Subcutaneous adipose tissue (tissue), 4 donors: ENCODE measurements around the gene ELAVL1. TPM values are rescaled to one million over a fixed set of nuclear protein-coding genes. Genes with fewer than 3 reads are reported as not detected.

Experiments used
- CTCF ChIP-seq: fragments of 450-650 bp; IDR thresholded peaks from one replicate; pipeline ENCODE4 v1.5.1; 2016; ENCODE audit warnings: low read depth, mild to moderate bottlenecking, control low read depth, antibody characterized with exemption, moderate library complexity
- total RNA-seq, 4 donors: library from RNA; depleted of rRNA; stranded (reverse); fragments of >200 nt; gene quantifications; one replicate each; pipeline ENCODE4 v1.1.0, GENCODE V29; 2016

Gene ELAVL1
- total RNA-seq, 4 donors from 2014 or later = 17.8 to 30.7 (median 26.1) TPM

DNA sequence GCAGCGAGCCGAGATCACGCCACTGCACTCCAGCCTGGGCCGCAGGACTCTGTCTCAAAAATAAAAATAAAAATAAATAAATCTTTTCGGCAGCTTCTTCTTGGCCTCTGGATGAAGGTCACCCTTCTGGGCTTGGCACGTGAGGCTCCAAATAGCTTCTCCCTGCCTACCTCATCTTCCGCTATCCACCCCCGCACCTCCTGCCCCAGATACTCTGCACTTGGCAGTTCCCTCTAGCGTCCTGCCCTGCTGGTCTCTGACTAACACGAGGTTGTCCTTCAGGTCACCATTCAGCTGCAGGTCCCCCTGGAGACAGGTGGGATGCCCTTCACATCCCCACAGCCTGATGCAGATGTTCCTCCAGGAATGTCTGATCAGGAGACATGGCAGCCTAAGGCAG, 38.6 kb upstream of the ELAVL1 start:
- no peak for TF ChIP-seq CTCF

GRCh38 chr19:8042900-8043299, 37.5 kb upstream of the ELAVL1 start:
- TF ChIP-seq CTCF = no peak

DNA sequence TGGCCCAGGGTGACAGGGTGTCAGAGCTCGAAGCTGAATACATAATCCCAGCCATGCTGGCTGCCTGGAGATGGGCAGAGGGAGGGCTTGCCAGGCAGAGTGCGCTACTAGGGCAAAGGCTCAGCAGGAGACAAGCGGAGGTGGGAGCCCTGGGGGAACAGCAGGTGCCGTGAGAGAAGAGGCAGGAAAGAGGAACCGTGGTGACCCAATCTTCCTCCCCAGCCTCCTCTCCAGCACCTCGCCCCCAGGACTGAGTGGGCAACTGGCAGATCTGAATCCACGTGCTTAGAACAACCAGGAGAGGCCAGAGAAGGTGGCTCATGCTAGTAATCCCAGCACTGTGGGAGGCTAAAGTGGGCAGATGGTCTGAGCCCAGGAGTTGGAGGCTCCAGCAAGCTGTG, 36.1 kb upstream of the ELAVL1 start:
- TF ChIP-seq CTCF = no peak

DNA sequence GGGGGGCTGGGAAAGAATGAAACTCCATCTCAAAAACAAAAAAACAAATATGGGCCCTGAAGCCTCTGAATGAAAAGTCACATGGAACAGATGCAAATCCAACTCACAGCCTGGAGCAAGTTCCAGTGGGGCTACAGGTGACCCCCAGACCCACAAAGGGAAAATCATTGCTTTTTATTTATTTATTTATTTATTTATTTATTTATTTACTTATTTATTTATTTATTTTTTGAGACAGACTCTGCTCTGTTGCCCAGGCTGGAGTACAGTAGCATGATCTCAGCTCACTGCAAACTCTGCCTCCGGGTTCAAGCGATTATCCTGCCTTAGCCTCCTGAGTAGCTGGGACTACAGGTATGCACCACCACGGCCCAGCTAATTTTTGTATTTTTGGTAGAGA, 33.8 kb upstream of the ELAVL1 start:
- no peak for TF ChIP-seq CTCF

DNA sequence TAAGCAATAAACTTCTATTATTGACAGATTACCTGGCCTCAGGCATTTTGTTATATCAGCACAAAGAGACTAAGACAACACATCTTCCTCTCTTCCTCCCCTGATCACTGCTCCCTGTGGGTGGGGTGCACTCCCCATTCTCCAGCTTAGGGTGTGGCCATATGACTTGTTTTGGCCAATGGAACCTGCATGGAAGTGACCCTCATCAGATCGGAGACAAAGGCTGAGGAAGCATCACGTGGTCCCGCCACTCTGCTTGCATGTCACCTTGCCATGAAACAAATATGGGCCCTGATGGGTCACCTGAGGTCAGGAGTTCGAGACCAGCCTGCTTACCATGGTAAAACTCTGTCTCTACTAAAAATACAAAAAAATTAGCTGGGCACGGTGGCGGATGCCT, 33.4 kb upstream of the ELAVL1 start:
- TF ChIP-seq CTCF = no peak

DNA sequence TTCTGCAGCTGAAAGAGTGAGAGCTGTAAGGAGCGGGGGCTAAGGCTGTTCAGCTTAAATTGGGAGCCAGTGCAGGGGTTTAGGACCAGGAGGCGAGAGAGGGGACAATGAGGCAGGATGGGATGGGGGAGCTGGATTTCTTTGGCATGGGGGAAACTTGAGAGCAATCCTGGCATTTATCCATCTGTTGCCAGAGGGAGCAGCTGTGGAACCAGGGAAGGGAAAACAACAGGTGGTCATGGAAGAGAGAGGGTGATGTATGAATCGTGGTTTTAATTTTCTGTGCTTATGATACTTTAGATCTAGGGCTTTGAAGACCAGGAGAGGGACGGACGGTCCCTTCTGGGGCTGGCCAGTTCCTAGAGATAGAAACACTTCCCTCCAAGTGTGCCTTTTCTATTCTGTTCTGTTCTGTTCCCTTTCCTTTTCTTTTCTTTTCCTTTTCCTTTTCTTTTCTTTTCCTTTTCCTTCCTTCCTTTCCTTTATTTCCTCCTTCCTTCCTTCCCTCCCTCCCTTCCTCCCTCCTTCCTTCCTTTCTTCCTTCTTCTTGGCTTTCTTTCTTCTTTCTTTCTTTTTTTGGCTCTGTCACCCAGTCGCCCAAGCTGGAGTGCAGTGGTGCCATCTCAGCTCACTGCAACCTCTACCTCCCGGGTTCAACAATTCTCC, 31.1 kb upstream of the ELAVL1 start:
- TF ChIP-seq CTCF = no peak

GRCh38 chr19:8034178-8034525, 28.7 kb upstream of the ELAVL1 start:
- TF ChIP-seq CTCF = no peak

- TF ChIP-seq CTCF = no peak
Measured at GRCh38 chr19:8030960-8031359, 25.5 kb upstream of the ELAVL1 start.
